CD1c-positive myeloid dendritic cell (primary cell): ENCODE data around the gene HIBCH.
"Not testable (repeated sequence)": the region's sequence is repeated elsewhere in the genome, so short reads cannot be mapped to it uniquely, and the experiment has no call there.

ENCODE experiments used
- DNase-seq: peaks from one replicate; pipeline ENCODE4 v3.0.0-alpha.2; 2016; ENCODE audit errors: extremely low spot score

The HIBCH gene

DNA sequence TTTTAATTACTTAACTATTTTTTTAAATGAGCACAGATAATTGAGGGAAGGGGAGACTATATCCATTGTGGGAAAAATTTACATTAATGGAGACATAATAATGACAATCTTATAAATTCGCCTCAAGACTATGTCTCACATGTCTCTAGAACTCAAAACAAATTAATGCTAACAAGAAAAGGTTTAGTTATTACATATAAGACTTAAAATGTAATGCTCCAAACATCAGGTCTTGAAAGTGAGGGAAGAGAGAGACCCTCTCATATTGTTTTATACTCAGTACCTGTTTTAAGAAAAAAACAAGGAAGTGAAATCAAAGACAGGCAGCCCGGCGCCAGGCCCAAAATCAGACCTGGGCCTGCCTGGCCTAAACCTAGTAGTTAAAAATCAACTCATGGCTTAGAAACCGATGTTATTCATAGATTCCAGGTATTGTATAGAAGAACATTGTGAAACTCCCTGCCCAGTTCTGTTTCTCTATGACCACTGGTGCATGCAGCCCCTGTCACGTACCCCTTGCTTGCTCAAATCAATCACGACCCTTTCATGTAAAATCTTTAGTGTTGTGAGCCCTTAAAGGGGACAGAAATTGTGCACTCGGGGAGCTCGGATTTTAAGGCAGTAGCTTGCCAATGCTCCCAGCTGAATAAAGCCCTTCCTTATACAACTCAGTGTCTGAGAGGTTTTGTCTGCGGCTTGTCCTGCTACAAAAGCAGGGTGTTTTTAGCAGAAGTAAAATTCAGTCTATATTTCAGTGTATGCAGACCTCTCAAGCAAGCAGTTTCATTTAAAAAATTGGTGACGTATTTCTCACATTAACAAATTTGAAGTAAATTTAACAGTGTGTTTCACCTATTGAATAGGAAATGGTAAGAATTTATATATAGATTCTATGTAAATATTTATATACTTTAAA lies 161.8 kb downstream of the HIBCH start:
- DNase-seq: not testable (repeated sequence)

DNA sequence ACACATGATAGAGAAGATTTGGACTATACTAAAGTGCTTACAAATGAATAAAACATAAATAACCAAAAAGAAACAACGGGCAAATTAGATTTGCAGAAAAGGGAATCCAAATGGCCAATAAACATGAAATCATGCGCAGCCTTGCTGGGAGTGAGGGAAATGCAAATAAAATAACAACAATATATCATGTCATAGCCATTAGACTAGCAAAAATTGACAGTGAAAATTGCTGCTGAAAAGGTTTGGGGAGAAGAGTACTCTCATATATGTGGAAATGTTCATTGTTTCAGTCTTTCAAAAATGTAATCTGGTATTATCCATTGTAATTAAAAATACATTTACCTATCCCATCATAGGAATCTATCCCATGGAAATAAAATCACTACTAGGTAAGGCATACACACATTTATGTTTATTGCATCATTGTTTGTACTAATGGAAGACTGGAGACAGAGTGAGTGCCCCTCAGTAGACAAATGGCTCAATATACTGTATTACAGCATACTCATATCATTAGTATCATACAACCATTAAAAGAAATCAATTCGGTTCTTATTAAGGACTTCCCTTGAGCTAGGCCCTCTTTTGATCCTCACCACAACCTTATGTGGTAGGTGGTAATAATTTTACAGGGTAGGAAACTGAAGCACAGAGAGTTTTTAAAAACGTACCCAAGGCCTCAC lies 163.0 kb downstream of the HIBCH start:
- DNase-seq: no peak
